HG03103 (cell line): ENCODE measurements around the gene KIF26B.

Experiments used
- ATAC-seq: cut with Tn5 transposase; IDR thresholded peaks from one replicate; pipeline ENCODE4 v1.9.1; 2021; ENCODE audit warnings: low read depth; ENCODE audit not compliant: unreplicated experiment

KIF26B gene

DNA sequence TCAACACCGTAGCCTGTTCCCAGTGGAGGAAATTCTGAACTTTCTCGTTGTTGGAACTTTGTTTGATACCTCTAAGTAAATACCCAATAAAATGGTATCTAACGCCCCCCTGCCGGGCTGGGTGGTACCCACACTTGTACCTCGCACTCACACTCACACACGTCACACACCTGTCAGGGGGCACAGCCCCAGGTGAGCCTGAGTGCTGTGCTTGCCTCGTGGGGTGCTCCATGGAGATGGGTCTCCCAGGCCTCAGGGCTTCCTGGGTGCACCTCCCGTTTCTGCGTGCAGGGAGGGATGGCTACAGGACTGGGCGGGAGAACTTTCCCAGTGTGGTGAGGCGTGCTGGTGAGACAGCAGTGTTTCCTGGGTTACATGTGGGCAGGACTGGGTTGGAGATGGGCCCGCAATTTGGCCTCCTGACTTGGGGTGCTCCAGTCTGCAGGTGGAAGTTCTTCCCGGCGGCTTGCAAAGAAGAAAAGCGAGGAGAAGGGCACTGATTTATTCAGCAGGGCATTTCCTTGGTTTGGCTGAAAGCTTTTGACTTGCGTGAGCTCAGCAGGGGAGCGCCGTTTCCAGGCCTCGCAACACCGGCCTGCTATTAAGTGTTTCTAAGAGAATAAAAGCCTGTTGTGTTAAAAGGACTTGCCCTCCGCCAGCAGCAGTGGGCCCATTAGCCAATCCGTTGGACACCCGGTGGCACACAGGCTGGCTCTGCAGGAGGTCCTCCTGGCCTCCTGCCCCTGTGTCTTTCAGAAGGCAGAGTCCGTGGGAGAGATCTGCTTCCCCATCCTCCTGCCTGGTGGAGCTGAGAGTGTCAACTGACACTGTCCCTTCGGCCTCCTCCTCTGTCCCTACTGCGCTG, 79.7 kb downstream of the KIF26B start:
- no peak for ATAC-seq

DNA sequence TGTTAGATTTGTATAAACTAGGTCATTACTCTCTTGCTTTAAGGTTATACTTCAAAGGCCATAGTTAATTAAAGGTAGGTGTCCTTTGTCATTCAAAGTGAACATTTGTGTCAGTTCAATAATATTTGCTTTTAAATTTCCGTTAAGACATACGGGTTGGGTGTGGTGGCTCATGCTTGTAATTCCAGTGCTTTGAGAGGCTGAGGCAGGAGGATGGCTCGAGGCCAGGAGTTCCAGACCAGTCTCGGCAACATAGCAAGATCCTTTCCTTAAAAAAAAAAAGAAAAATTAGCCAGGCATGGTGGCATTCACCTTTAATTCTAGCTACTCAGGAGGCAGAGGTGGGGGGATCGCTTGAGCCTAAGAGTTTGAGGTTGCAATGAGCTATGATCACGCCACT, 80.4 kb downstream of the KIF26B start:
- no peak for ATAC-seq

DNA sequence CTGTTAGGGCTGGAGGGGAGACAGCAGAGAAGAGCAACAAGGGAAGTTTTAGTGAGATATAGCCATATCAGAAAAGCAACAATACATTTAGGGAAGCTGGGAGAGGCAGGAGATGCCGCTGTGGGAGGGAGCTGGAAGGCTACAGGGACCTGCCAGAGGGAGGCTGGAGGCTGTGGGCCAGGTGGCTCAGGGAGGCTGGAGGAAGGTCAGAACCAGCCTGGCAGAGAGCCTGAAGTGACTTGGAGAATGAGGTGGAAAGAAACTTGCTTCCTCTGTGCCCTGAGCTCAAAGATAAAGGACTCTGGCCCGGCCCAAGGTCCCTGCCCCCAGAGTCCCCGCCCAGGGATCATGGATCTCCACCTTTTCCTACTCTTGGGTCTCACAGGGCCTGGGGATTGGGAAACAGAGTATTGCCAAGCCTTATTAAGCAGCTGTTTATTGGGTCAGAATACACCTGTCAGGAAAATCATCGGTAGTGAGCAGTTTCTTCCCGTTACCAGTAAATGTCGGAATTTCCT, 85.9 kb downstream of the KIF26B start:
- ATAC-seq = no peak

DNA sequence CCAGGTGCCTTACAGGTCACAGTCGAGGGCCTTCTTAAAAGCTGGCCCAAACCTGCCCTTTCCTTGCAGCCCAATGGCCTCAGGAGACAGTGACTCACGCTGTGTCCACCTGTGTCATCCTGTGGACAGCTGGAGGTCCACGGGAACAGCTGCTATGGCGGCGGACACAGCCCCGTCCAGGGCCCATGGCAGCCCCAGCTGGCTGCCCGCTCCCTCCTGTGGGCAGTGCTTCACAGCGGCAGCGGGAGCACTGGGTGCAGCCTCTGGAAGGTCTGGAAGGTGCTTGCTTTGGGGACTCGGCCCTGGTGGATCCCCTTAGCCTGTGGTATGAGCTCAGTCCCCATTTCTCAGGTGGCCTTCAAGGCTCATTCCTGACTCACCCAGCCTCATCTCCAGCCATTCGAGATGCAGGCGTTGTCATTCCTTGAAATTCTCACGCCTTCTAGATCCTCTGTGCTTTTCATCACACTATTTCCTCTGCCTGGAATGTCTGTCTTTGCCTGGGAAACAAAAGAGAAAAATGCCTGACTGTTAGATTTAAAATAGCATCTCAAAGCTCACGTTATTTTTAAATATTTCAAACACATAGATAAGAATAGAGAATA, 86.8 kb downstream of the KIF26B start:
- no peak for ATAC-seq

DNA sequence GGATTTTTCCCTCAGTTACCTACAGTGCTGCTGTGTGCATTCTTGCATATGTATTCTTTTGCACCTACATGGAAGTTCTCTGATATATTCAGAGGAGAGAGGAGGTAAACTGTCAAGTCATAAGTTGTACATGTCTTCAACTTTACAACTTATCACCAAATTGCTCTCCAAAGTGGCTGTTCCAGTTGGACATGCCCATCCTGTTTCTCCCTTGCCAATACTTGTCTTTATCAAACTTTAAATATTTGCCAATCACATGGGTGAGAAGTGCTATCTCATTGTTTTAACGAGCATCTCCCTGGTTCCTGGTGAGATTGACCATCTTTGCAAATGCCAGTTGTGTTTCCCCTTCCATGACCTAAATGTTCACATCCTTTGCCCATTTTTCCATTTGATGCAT, 88.2 kb downstream of the KIF26B start:
- no peak for ATAC-seq

DNA sequence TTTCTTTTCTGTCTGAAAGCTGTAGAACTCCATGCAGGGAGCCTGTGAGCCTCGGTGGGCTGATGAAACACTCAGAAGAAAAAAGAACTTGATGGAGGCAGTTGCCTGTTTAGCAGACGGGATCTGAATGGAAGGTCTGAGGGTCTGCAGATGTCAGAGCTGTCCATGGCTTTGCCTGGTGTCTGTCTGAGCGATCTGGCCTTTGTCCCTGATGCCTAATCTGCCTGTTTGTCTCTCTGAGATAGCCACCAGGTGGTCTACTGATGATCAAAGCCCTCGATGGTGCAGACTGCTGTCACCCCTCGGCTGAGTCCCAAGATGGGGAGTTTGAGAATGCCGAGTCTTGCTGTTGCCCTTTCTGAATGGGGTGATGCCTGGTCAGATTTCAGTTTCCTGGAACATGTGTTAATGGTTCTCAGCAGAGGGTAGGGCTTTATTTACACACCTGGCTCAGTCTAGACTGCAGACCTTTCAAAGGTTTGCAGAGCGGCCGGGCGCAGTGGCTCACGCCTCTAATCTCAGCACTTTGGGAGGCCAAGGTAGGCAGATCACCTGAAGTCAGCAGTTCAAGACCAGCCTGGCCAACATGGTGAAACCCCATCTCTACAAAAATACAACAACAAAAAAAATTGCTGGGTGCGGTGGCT, 90.4 kb downstream of the KIF26B start:
- no peak for ATAC-seq

DNA sequence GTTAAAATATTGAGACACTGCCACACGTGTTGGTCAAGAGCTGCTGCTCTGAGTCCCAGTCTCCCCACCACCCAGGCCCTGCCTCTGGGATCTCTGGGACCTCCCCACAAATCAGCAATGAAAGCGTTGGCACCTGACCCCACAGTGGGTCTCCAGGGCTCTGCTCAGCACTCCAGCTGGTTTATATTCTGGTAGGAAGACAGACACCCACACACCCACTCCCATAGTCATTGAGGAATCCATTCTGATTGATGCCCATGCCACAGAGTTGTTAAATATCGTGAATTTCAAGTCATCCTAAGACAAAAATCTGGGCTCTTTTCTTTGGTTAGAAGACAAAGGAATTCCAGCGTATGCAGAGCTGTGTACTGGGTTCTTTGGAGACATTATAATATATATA, 91.6 kb downstream of the KIF26B start:
- no peak for ATAC-seq

DNA sequence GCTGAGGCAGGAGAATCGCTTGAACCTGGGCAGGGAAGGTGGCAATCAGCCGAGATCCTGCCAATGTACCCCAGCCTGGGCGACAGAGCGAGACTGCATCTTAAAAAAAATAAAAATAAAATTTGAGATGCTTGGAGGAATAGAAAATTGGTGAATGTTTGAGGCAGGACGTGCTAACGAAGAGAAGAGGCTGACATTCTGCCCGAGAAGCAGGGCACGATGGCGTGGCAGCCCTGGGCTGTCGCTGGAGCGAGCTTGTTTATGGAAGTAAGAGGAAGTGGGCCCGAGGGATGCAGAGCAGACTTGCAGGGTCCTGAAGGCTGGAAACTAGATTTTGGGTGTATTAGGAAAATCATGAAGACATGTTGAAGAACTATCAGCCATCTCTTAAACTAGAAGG, 92.6 kb downstream of the KIF26B start:
- ATAC-seq = no peak

DNA sequence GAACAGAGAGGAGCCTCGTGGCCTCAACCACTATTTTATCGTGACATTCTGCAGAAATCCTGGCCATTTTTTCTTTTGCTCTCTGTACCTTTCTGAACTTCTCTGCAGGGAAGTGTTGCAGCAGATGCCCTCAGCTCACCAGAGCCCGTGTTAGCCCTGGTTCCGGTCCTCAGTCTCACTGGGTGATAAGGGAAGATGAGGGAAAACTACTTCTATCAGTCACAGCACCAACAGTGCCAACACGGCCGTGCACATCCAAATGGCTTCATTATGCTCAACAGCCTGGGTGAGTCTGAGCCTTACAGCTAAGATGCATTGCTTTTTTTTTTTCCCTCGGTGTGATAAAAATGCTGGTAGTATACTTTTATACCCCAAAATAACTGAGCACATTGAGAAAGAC, 93.0 kb downstream of the KIF26B start:
- ATAC-seq = no peak

DNA sequence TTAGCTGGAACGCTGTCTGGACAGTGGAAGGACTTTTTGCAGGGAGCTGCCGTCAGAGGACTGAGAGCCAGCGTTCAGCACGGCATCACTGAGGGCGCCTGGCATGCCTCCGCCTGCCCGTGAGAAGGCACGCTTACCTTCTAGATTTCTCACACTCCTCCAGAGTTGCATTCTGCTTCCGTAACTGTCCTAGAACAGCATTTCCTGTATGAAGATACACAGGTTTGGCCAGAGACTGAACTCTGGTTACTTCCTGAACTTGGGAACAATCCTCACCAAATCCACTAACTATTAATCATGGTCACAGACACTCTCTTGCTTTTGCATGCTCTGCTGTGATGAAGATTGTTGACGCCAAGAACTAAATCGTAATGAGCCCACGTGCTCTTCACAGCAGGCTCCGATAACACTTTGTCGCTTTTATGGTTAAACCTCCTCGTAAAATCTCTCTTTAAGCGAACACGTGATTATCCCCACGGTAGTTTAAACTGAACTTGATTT, 93.5 kb downstream of the KIF26B start:
- no peak for ATAC-seq

DNA sequence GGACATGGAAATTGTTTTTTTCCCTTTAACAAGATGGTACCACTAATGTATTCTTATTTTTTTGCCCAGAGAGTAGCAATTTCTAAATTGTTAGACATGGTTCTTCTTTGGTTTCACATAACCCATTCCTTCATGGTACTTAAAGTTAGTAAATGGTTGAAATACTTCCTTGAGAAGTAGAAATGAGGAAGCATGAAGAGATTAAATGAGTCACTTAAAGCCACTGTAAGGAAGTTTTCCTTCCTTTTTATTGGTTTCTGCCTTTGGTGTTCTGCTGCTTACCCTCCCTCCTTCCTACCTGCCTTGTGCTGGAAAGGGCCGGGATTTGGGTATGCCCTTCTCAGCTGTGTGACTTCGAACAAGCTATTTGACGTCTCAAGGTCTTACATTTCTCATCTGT, 101.0 kb downstream of the KIF26B start:
- ATAC-seq = no peak

DNA sequence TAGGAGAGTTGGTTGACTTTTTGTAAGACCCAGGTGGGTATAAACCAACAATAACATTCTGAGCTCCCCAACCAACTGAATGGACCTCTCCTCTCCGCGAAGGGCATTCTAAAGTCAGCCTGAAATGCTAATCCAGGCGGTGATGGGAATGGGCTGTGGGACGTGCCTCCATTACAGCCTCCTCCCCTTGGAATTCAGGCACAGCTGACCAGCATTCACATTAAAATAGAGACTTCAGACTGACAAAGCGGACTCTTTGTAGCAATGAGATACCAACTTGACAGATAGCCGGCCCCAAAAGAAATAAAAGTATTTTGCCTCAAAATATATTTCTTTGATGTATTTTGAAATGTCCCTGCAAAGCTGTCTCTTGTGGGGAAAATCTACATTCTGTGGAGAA, 101.7 kb downstream of the KIF26B start:
- ATAC-seq = no peak

DNA sequence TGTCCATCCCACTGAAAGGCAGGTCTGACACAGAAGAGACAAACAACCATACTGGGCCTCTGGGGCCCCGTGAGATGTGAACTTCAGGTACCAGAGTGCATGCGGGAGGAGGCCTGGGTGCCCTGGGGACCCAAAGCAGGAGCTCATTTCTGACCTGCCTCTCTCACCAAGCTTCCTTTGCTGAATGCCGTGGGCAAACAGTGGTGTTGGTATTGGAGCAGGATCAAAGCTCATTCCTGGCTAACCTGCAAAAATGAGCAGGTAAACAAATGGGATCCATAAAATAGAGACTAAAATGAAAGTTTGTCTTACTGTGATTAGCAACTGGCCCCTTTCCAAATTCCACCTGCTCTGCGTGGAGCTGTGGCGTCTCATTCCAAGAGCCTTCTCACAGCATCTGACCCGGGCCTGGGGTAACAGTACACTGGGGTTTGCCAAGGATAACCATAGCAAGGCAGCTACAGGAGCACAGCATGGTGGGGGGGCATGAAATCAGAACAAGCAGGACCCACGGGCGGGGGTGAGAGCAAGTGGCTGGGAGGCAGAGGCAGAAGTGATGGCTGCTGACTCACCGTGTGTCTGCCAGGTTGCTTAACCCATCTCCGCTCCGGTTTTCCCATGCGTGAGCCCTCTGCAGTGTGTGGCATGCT, 103.6 kb downstream of the KIF26B start:
- ATAC-seq = no peak

DNA sequence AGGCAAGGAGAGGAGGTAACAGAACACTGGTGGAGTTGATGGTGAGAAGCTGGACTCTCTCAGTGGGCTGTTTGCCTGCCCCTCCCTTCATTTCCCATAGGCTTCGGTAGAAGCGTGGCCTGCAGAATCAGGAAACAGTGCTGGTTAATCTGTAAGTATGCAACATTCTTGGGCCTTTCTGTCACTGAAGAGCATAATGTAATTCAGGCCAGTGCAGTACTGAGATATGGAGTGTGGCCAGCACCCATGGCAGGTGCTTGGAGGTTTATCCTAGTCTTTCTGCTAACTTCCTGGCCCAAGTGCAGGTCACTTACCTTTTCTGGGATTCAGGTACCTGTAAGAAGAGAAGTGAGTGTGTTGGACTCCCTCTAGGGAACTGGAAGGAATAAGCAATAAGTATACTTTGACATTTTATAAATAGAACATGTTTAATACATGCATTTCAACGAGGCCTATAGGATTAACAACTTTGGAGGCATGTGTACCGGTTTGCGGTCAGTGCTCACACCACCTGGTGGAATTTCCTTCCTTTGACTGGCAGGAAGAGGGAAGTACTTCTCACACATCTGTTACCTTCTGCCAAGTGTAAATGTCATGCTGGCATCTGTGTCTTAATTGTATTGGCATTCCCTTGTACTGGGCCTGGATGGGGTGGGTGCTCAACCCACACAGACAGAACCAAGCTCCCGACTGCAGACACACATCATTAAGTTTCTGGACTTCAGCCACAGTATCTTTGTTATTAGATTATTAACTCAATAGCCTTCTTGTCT, 105.5 kb downstream of the KIF26B start:
- ATAC-seq = no peak

DNA sequence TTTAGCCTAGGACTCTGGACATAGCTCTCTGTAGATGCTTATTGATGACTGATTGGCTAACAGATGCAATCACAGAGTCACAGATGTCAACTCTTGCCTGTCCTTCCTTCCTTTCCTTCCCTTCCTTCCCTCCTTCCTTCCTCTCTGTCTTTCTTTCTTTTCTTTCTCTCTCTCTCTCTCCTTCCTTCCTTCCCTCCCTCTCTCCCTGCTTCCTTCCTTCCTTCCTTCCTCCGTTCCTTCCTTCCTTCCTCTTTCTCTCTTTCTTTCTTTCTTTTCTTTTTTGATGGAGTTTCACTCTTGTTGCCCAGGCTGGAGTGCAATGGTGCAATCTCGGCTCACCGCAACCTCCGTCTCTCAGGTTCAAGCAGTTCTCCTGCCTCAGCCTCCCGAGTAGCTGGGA, 106.1 kb downstream of the KIF26B start:
- ATAC-seq = no peak

DNA sequence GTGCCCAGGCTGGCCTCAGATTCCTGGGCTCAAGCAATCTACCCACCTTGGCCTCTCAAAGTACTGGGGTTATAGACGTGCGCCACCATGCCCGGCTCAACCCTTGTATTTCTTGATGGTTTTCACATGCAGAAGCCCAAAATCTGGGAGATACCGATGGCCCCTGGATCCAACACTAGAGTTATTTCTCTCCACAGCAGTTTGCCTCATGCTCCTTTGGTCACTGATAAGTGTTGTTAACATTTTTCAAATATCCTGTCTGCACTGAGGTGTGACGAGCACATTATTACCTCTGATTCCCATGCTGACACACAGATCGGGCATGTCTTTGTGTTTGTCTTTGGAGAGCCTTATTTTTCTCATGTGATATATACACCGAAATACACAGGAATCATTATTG, 107.0 kb downstream of the KIF26B start:
- no peak for ATAC-seq

DNA sequence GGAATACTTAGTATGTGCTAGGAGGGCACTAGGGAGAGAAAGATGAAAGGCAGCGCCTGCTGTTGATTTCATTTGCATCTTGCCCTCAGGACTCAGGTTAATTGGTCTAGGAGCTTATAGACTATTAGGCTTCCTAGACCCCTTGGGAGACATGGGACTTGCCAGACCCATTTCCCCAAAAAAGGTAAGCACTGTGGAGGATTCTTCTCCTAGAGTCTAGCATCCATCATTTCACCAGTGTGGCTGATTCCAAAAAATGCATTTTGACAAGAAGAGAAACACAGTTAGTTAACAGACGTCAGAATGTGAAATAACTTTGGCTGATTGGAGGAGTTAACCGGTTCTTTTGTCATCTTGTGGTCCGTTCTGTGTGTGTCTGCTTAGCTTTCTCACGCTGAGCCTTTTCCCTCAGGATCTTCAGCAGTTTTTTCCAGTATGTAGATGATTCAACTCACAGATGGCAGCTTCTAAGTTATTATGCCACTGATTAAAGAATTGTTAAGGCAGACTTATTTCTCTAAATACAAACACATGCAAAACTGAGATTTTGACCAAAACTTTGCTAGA, 108.8 kb downstream of the KIF26B start:
- ATAC-seq = no peak

DNA sequence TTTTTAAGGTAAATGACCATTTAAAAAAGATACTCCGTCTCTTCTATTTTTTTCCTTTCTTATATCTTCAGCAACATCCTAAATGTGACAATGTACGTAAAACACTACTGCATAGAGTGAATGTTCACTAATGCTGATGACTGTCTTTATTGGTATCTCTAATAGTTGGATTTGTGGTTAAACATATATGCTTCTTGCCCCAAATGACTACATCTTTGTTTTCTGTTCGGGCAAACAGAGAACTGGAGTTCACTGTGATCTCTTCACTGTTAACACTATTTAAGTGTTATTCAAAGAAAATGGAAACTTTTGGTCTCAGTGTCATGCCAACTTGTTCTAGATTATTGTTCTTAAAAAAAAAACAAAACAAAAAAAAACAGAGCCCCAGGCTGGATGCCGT, 109.4 kb downstream of the KIF26B start:
- no peak for ATAC-seq

DNA sequence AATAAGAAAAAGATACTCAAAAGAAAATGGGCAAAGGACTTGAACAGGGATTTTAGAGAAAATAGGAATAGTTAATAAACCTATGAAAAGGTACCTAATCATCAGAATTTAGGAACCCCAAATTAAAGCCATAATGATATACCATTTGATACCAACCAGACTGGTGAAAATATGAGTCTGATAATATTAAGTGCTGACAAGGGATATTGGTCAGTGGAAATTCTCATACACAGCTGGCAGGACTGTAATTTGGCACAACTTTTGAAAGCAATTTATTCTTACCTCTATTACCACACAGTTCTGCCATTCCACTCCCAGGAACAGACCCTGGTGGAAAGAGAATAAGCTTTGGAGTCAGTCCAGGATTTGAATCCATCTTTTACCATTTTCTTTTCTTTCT, 111.3 kb downstream of the KIF26B start:
- ATAC-seq = no peak

DNA sequence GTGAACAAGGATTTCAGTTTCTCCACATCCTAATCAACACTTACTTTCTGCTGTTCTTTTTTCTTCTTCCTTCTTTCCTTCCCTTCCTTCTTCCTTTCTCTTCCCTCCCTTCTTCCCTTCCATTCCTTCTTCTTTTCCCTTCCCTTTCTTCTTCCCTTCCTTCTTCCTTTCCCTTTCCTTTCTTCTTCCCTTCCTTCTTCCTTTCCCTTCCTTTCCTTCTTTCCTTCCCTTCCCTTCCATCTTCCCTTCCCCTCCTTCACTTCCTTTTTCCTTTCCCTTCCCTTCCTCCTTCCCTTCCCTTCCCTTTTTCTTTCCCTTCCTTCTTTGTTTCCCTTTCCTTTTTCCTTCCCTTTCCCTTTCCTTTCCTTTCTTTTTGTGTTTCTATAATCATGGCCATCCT, 115.3 kb downstream of the KIF26B start:
- no peak for ATAC-seq
